Fibroblast of upper back skin (primary cell): ENCODE results near the gene MOGAT3.

Experiments used
- DNase-seq: peaks from one replicate; pipeline ENCODE4 v3.0.0-alpha.2; 2013

MOGAT3 gene

GRCh38 chr7:101200862-101201599, at the start of gene MOGAT3:
Gene MOGAT3 (minus strand): TSS chr7:101201036. CDS start chr7:101200854, 182 bp downstream.
- no peak for DNase-seq

DNA sequence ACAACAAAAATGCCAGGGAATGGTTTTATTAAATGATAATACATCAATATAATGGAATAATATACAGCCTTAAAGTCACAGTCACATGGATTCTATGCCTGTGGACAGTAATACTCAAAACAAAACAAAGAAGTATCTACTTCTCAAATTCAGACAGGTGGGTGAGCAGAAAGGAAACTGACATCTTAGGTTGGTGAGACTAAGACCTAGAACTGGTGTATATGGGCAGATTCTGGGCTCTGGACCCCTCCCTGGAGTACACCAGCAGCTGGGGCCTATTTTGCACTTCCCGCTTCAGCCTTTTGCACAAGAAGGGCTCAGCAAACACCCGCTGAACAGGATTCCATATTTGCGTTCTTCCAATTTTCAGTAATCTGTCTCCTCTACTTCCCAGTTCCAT, 49.5 kb upstream of the MOGAT3 start:
- no peak for DNase-seq

- no peak for DNase-seq
These were observed 47.4 kb upstream of the MOGAT3 start for GRCh38 chr7:101248276-101248675.

DNA sequence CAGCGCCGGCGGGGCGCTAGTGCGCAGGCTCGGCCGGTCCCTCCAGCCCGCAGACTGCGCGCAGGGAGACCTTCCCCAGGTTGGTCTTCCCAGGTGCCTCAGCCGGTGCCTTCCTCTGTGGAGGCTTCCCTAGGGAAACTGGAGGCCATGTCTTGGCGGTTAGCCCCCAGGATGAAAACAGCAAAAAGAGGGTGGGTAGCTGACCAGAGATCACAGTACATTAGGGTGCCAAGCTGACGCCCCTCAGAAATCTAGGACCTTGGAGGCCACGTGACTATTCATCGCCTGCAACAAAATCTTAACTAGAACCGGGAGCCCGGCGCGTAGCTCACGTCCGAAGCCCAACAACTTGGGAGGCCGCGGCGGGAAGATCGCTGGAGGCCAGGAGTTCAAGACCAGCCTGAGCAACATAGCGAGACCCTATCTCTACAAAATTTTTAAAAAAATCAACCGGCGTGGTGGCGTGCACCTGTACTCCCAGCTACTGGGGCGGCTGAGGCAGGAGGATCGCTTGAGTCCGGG, 44.4 kb upstream of the MOGAT3 start:
- DNase-seq = no peak

- peak; percentile 84 for DNase-seq
These were observed 43.7 kb upstream of the MOGAT3 start, which contains the start of gene FIS1 for GRCh38 chr7:101244375-101245146. Gene FIS1 (minus strand): TSS chr7:101245081. CDS start chr7:101245004, 77 bp downstream.

DNA sequence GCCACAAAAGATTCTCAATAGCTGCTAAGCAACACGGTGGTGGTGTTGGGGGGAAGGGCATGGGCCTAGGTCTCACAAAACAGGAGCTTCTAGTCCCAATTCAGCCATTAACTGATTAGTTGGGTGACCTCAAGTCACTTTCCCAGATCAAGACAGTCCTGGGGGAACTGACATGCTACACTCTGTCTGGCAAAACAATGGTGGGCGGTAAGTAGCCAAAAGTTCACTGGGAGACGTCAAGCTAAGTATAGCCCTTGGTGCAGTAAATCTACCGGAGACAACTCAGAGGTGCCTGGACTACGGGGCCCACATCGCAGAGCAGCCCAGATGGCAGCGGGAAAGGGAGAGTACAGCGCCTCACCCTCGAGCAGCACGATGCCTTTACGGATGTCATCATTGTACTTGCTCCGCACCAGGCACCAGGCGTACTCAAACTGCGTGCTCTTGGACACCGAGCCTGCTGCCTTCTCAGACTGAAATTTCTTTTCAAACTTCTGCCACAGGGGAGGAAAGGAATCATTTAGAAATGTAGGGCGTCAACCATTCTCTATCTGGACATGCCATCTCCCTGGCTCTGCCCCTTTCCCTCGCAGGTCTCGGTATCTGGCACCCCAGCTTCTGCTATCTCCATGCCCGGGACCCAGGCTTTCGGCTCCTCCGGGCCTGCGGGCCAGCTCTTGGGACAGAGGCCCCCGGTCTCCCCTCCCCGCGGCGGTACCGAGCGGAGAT, 43.0 kb upstream of the MOGAT3 start:
- no peak for DNase-seq

DNA sequence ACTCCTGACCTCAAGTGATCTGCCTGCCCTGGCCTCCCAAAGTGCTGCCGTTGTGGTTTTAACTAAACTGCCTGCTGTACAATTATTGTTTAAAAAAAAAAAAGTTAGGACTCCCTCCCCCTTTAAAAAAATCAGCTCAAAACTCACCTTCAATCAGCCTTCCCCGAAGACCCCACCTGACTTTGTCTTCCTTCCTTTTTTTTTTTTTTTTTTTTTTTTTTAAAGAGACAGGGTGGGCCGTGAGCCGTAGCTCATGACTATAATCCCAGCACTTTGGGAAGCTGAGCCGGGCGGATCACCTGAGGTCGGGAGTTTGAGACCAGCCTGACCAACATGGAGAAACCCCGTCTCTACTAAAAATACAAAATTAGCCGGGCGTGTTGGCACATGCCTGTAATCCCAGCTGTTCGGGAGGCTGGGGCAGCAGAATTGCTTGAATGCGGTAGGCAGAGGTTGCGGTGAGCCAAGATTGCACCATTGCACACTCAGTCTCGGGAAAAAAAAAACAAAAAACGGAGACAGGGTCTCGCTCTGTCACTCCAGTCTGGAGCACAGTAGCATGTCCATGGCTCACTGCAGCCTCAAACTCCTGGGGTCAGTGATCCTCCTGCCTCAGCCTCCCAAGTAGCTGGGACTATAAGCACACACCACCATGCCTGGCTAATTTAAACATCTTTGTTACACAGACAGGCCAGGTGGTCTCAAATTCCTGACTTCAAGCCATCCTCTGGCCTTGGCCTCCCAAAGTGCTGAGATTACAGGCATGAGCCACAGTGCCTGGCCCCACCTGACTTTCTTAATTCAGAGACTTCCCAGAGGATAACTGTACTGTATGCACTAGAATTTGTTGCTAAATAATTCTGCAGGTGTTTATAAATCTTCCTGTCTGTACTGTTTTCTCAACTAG, 40.9 kb upstream of the MOGAT3 start:
- no peak for DNase-seq

GRCh38 chr7:101241015-101241363, 40.2 kb upstream of the MOGAT3 start:
- no peak for DNase-seq

GRCh38 chr7:101240226-101241014, 39.6 kb upstream of the MOGAT3 start:
- no peak for DNase-seq

- no peak for DNase-seq
These were observed 39.0 kb upstream of the MOGAT3 start for GRCh38 chr7:101239951-101240220.

DNA sequence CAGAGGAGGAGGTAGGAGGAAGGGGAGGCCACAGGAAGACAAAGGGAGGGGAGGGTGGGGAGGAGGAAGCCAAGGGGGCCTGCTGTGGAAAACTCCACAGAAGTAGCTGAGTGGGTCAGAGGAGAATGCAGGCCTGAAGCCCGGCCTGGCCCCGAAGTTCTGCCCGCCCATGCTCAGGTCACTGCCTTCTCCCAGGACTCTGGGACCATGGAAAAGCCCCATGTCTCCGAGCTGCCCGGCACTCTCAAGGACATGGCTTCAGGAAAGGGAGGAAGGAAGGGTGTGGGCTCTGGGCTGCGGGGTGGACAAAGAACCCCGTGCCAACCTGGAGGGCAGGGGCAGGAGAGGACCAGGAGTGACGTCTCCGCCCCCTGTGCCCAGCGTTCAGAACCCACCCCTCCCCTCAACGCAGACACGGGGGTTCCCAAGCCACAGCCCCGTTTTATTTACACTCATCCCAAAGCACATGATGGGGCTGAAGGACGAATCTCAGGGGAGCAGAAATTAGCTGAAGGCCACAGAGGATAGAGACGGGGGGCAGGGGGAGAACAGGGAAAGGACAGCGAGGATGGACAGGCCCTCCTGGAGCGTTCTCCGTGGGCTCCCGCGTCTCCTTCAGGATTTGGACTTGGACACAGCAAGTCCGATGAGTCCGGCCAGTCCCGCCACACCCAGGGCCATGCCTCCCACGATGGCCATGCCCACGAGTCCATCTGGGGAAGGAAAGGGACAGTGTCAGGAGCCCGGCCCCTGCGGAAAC, 38.5 kb upstream of the MOGAT3 start:
- no peak for DNase-seq

GRCh38 chr7:101238226-101239182, 37.7 kb upstream of the MOGAT3 start:
- no peak for DNase-seq

- peak; percentile 70 for DNase-seq
These were observed 36.6 kb upstream of the MOGAT3 start, which contains the start of gene CLDN15 for GRCh38 chr7:101237206-101238067. Gene CLDN15 (minus strand): TSS chr7:101237802. CDS start chr7:101237581, 221 bp downstream.

GRCh38 chr7:101236292-101236835, 35.5 kb upstream of the MOGAT3 start:
- no peak for DNase-seq

GRCh38 chr7:101235522-101235921, 34.7 kb upstream of the MOGAT3 start:
- no peak for DNase-seq

DNA sequence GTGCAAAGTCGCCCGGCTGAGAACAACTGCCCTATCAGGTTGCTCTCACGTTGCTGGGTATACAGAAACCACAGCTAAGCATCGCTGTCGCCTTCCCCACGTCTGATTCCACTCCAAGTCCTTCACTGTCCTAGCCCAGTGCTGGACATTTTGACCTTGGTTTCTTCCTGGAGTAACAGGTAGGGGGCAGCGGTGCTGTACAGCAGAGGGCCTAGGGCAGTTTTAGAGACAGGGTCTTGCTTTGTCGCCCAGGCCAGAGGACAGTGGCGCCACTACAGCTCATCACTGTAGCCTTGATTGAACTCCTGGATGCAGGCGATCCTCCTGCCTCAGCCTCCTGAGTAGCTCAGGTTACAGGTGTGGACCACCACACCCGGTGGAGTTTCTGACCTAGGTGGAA, 34.2 kb upstream of the MOGAT3 start:
- DNase-seq = no peak

DNA sequence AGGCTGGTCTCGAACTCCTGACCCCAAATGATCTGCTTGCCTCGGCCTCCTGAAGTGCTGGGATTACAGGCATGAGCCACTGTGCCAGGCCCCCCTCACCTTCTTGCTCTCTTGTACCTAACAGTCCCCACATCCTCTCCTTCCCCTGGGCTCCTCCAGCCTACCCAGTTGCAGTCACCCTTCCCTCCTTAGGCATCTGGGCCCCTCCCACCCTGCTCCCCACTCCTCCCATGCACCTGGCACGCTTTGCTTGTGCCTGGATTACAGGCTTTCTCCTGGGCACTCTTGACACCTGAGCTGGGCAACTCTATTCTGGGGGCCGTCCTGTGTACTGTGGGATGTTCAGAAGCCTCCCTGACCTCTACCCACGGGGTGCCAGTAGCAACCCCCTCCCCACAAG, 33.8 kb upstream of the MOGAT3 start:
- no peak for DNase-seq

- no peak for DNase-seq
These were observed 33.2 kb upstream of the MOGAT3 start for GRCh38 chr7:101233907-101234547.
